PC-9 (cell line): ENCODE measurements around the gene SPARCL1.
"Not testable (repeated sequence)": the region's sequence is repeated elsewhere in the genome, so short reads cannot be mapped to it uniquely, and the experiment has no call there.

Experiments used
- EZH2 ChIP-seq: fragments of 200-600 bp; sonication (generic); IDR thresholded peaks from 2 replicates; pipeline ENCODE4 v1.8.0; 2017; ENCODE audit warnings: antibody characterized with exemption, low read depth
- TF ChIP-seq, protein P1 (sequence below): fragments of 200-600 bp; sonication (generic); conservative IDR thresholded peaks from 2 replicates; pipeline ENCODE4 v1.6.1; 2017; ENCODE audit warnings: mixed run types, antibody characterized with exemption, mild to moderate bottlenecking, moderate library complexity

DNA sequence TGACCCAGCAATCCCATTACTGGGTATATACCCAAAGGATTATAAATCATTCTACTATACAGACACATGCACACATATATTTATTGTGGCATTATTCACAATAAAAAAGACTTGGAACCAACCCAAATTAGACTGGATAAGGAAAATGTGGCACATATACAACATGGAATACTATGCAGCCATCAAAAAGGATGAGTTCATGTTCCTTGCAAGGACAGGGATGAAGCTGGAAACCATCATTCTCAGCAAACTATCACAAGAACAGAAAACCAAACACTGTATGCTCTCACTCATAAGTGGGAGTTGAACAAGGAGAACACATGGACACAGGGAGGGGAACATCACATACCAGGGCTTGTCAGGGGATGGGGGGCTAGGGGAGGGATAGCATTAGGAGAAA lies 45.2 kb upstream of the SPARCL1 start:
- TF ChIP-seq EZH2: not testable (repeated sequence)
- TF ChIP-seq, protein P1, sequence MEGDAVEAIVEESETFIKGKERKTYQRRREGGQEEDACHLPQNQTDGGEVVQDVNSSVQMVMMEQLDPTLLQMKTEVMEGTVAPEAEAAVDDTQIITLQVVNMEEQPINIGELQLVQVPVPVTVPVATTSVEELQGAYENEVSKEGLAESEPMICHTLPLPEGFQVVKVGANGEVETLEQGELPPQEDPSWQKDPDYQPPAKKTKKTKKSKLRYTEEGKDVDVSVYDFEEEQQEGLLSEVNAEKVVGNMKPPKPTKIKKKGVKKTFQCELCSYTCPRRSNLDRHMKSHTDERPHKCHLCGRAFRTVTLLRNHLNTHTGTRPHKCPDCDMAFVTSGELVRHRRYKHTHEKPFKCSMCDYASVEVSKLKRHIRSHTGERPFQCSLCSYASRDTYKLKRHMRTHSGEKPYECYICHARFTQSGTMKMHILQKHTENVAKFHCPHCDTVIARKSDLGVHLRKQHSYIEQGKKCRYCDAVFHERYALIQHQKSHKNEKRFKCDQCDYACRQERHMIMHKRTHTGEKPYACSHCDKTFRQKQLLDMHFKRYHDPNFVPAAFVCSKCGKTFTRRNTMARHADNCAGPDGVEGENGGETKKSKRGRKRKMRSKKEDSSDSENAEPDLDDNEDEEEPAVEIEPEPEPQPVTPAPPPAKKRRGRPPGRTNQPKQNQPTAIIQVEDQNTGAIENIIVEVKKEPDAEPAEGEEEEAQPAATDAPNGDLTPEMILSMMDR: not testable (repeated sequence)
